ENCODE data around the gene TMEM200C.

DNA sequence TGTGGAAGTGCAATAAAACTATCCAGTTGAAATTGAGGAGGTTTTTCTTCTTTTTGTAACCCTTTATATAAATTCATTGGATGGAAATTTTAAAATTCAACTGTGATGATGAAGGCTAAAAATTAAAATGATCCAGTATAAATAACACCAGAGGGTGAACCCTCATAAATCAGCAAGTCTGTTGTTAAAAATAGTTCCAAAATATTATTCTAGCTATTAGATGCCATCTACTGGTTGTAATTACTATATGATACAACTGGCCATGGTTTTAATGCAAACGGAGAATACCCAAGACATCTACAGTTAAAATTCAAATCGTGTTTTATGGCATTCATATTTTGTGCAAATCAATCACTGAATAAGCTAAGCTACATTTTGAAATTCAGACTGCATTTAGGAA, 53.8 kb downstream of the TMEM200C start:
- TF ChIP-seq, protein P1, sequence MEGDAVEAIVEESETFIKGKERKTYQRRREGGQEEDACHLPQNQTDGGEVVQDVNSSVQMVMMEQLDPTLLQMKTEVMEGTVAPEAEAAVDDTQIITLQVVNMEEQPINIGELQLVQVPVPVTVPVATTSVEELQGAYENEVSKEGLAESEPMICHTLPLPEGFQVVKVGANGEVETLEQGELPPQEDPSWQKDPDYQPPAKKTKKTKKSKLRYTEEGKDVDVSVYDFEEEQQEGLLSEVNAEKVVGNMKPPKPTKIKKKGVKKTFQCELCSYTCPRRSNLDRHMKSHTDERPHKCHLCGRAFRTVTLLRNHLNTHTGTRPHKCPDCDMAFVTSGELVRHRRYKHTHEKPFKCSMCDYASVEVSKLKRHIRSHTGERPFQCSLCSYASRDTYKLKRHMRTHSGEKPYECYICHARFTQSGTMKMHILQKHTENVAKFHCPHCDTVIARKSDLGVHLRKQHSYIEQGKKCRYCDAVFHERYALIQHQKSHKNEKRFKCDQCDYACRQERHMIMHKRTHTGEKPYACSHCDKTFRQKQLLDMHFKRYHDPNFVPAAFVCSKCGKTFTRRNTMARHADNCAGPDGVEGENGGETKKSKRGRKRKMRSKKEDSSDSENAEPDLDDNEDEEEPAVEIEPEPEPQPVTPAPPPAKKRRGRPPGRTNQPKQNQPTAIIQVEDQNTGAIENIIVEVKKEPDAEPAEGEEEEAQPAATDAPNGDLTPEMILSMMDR (IDR thresholded peaks at IDR 0.05) = peak in 5 of 12 donors; percentile 10 to 34 (median 19)
- no peak for TF ChIP-seq POLR2A (IDR thresholded peaks at IDR 0.05)

All from heart left ventricle (tissue), 13 donors.